ENCODE measurements around the gene B3GALT6. TPM values are rescaled to one million over a fixed set of nuclear protein-coding genes. Genes with fewer than 3 reads are reported as not detected.

The B3GALT6 gene
- 10 to 100 TPM; 24.8 to 31.5 TPM for total RNA-seq
- polyA plus RNA-seq (2013, experiment 1 of 2): 27.8 TPM
- 24.0 TPM for polyA plus RNA-seq (2013, experiment 2 of 2)
- long read RNA-seq, experiment 1, transcript B3GALT6-201 (1 exons, 2,783 nt): major isoform, 25 of 26 reads
- long read RNA-seq, experiment 1, partial matches to known transcripts: 0 of 26 reads
- long read RNA-seq, experiment 1, other reads (novel, unspliced or antisense): 0 of 26 reads
- long read RNA-seq, experiment 2, transcript B3GALT6-202 (1 exons, 2,816 nt): major isoform, 62 of 118 reads
- long read RNA-seq, experiment 2, transcript B3GALT6-201 (1 exons, 2,783 nt): minor isoform, 56 of 118 reads
- long read RNA-seq, experiment 2, partial matches to known transcripts: 0 of 118 reads
- long read RNA-seq, experiment 2, other reads (novel, unspliced or antisense): 0 of 118 reads
- long read RNA-seq, experiment 3, transcript B3GALT6-201 (1 exons, 2,783 nt): major isoform, 9 of 9 reads
- long read RNA-seq, experiment 3, partial matches to known transcripts: 0 of 9 reads
- long read RNA-seq, experiment 3, other reads (novel, unspliced or antisense): 0 of 9 reads
- long read RNA-seq, experiment 4, transcript B3GALT6-201 (1 exons, 2,783 nt): major isoform, 11 of 11 reads
- long read RNA-seq, experiment 4, partial matches to known transcripts: 0 of 11 reads
- long read RNA-seq, experiment 4, other reads (novel, unspliced or antisense): 0 of 11 reads

- Histone ChIP-seq H3K4me1 (ENCODE audit: control insufficient read depth, insufficient read depth, low read length) (no peaks in the 10 kb centered on the region), H3K9me3 (ENCODE audit: control insufficient read depth, low read length) (no peaks in the 10 kb centered on the region), H3K36me3 (ENCODE audit: control insufficient read depth, insufficient read depth, low read length) (peaks cover 16% of the 10 kb centered on the region), H3K27ac (ENCODE audit: low read depth, low read length) (peak within 1 kb of the TSS; percentile 47), H3K27me3 (ENCODE audit: control insufficient read depth, insufficient read depth, low read length, poor library complexity, severe bottlenecking) (no peaks in the 10 kb centered on the region), H3K9ac (ENCODE audit: extremely low read depth, low read length, poor library complexity, severe bottlenecking) (peak within 1 kb of the TSS; percentile 79), H3K4me3 (ENCODE audit: low read length) (peak within 1 kb of the TSS; percentile 92)
- Mint-ChIP-seq H3K4me3 (peak within 1 kb of the TSS; percentile 87), H3K36me3 (ENCODE audit: low read depth) (peaks cover 27% of the 10 kb centered on the region), H3K27me3 (ENCODE audit: insufficient read depth) (no peaks in the 10 kb centered on the region), H3K4me1 (peaks cover 8% of the 10 kb centered on the region), H3K9me3 (peaks cover 6% of the 10 kb centered on the region), H3K27ac (peak within 1 kb of the TSS; percentile 86)
- WGBS, 2 experiments (ENCODE audit: insufficient coverage in 1 of 2, insufficient read length in 1 of 2): 24 to 47% methylated on average over 55 to 100 of the region's 100 CpGs
- DNase-seq: no peak
- no peak for TF ChIP-seq CTCF (conservative IDR thresholded peaks at IDR 0.05)
These were observed at the start of gene B3GALT6 for GRCh38 chr1:1232208-1232795. Gene B3GALT6, plus strand, starts transcription at chr1:1232237. Its CDS starts 42 bp downstream, at chr1:1232279.

GRCh38 chr1:1182491-1183220 is 49.4 kb upstream of the B3GALT6 start:
- 91 to 92% methylated on average over 18 to 39 of the region's 39 CpGs for WGBS, 2 experiments (ENCODE audit: insufficient coverage in 1 of 2, insufficient read length in 1 of 2)
- no peak overlapping the region for H3K9ac ChIP-seq (ENCODE audit: extremely low read depth, low read length, poor library complexity, severe bottlenecking)
- no peaks in the 10 kb centered on the region for H3K27me3 ChIP-seq (ENCODE audit: control insufficient read depth, insufficient read depth, low read length, poor library complexity, severe bottlenecking)
- no peak for TF ChIP-seq CTCF (conservative IDR thresholded peaks at IDR 0.05)
- H3K4me3 Mint-ChIP-seq: no peak overlapping the region
- H3K9me3 Mint-ChIP-seq: no peaks in the 10 kb centered on the region
- peak overlapping the region; percentile 22 for H3K27ac ChIP-seq (ENCODE audit: low read depth, low read length)
- H3K27me3 Mint-ChIP-seq (ENCODE audit: insufficient read depth): no peaks in the 10 kb centered on the region
- no peak overlapping the region for H3K27ac Mint-ChIP-seq
- no peaks in the 10 kb centered on the region for H3K36me3 ChIP-seq (ENCODE audit: control insufficient read depth, insufficient read depth, low read length)
- peak; percentile 59 for DNase-seq
- no peaks in the 10 kb centered on the region for H3K9me3 ChIP-seq (ENCODE audit: control insufficient read depth, low read length)
- no peaks in the 10 kb centered on the region for H3K4me1 Mint-ChIP-seq
- no peaks in the 10 kb centered on the region for H3K4me1 ChIP-seq (ENCODE audit: control insufficient read depth, insufficient read depth, low read length)
- H3K4me3 ChIP-seq (ENCODE audit: low read length): no peak overlapping the region
- H3K36me3 Mint-ChIP-seq (ENCODE audit: low read depth): no peaks in the 10 kb centered on the region

GRCh38 chr1:1183221-1183747 is 48.8 kb upstream of the B3GALT6 start:
- Histone ChIP-seq H3K27me3 (ENCODE audit: control insufficient read depth, insufficient read depth, low read length, poor library complexity, severe bottlenecking) (no peaks in the 10 kb centered on the region), H3K4me1 (ENCODE audit: control insufficient read depth, insufficient read depth, low read length) (no peaks in the 10 kb centered on the region), H3K36me3 (ENCODE audit: control insufficient read depth, insufficient read depth, low read length) (no peaks in the 10 kb centered on the region), H3K27ac (ENCODE audit: low read depth, low read length) (no peak overlapping the region), H3K9me3 (ENCODE audit: control insufficient read depth, low read length) (no peaks in the 10 kb centered on the region), H3K9ac (ENCODE audit: extremely low read depth, low read length, poor library complexity, severe bottlenecking) (no peak overlapping the region), H3K4me3 (ENCODE audit: low read length) (no peak overlapping the region)
- H3K4me1 Mint-ChIP-seq: no peaks in the 10 kb centered on the region
- no peak for TF ChIP-seq CTCF (conservative IDR thresholded peaks at IDR 0.05)
- peak; percentile 44 for DNase-seq
- H3K4me3 Mint-ChIP-seq: no peak overlapping the region
- H3K27me3 Mint-ChIP-seq (ENCODE audit: insufficient read depth): peaks cover 4% of the 10 kb centered on the region
- H3K9me3 Mint-ChIP-seq: peaks cover 3% of the 10 kb centered on the region
- 93% methylated on average over 12 to 21 of the region's 21 CpGs for WGBS, 2 experiments (ENCODE audit: insufficient coverage in 1 of 2, insufficient read length in 1 of 2)
- H3K36me3 Mint-ChIP-seq (ENCODE audit: low read depth): no peaks in the 10 kb centered on the region
- no peak overlapping the region for H3K27ac Mint-ChIP-seq

All from endodermal cell (in vitro differentiated cells).